Activated T-helper 17 cell treated with anti-CD3 and anti-CD28 coated beads, Interleukin-2, amount 50 U/mL, for 72 hours (primary cell): ENCODE measurements around the gene ANKRD55. TPM values are rescaled to one million over a fixed set of nuclear protein-coding genes. Genes with fewer than 3 reads are reported as not detected.
"Not testable (repeated sequence)": the region's sequence is repeated elsewhere in the genome, so short reads cannot be mapped to it uniquely, and the experiment has no call there.

Experiments used
- ATAC-seq: fragments of 150-1000 bp; cut with Tn5 transposase; replicated peaks from 2 replicates; pipeline ENCODE4 v1.10.0; 2021; ENCODE audit warnings: mild to moderate bottlenecking, moderate library complexity
- H3K27ac Mint-ChIP-seq: one replicate; pipeline ENCODE4 v1.8.0; 2022; ENCODE audit warnings: mixed read lengths
- H3K27me3 Mint-ChIP-seq: one replicate; pipeline ENCODE4 v1.8.0; 2022; ENCODE audit warnings: mixed read lengths
- H3K36me3 Mint-ChIP-seq: one replicate; pipeline ENCODE4 v1.8.0; 2022; ENCODE audit warnings: low read depth, mild to moderate bottlenecking, mixed read lengths
- H3K4me1 Mint-ChIP-seq: one replicate; pipeline ENCODE4 v1.8.0; 2022; ENCODE audit warnings: mixed read lengths
- H3K4me3 Mint-ChIP-seq: one replicate; pipeline ENCODE4 v1.8.0; 2022; ENCODE audit warnings: mild to moderate bottlenecking, mixed read lengths
- H3K9me3 Mint-ChIP-seq: one replicate; pipeline ENCODE4 v1.8.0; 2022; ENCODE audit warnings: mixed read lengths
- total RNA-seq, 2 donors: library from RNA; stranded (reverse); gene quantifications; one replicate each; pipeline ENCODE4 v1.2.3, GENCODE V29; 2022

The ANKRD55 gene
- total RNA-seq, 2 donors from 2014 or later, result 0.21 to 0.22 TPM

DNA sequence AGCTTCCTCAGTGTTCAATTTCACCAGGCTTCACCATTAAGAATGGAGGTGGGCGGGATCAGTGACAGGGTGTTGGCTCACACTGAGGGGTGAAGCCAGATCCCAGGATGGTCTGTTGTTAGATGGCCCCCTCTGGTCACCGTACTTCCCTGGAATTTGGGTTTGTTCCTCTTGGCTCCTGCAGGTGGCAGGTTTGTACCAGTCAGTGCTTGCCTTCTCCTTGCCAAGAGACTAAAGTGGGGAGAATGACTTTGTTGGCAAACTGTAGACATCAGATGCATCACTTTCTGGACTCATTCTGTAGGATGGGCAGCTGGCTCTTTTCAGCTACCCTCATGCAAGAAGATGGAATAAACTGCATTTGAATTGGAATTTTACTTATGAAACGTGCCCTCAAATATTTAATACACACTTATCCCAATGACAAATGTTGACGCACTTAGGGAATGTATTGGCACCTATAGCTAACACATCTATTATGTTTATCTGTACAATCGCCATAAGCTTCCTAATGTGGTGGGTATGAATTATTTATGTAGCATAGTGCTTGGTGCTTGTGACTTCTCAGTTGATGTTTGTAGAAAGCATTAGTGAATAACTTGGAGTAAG lies 31.4 kb upstream of the ANKRD55 start:
- no peak overlapping the region for H3K27ac Mint-ChIP-seq
- ATAC-seq, result peak; percentile 24
- H3K27me3 Mint-ChIP-seq, result peaks cover 5% of the 10 kb centered on the region
- H3K9me3 Mint-ChIP-seq, result no peaks in the 10 kb centered on the region
- H3K4me1 Mint-ChIP-seq, result peaks cover 2% of the 10 kb centered on the region
- no peak overlapping the region for H3K4me3 Mint-ChIP-seq
- H3K36me3 Mint-ChIP-seq, result no peaks in the 10 kb centered on the region

DNA sequence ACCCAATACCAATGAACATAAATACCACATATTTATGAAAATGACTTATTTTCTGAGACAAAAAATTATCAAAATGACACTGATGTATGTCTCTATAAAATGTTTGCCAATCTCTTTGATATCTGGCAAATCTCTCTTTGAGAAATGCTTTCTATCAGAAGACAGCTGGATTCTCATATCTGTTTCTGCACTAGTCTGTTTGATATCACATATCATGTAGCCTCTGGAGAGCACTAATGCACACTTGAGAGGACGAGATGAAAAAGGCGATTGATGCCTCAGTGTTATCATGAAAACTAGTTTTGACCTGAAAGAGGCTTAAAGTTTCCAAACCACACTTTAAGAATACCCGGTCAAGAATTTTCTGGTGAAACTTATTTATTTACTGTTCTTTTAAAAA lies 29.1 kb upstream of the ANKRD55 start:
- Mint-ChIP-seq H3K4me1 (peaks cover 5% of the 10 kb centered on the region), H3K9me3 (no peaks in the 10 kb centered on the region), H3K27ac (no peak overlapping the region), H3K27me3 (peaks cover 2% of the 10 kb centered on the region), H3K36me3 (no peaks in the 10 kb centered on the region), H3K4me3 (no peak overlapping the region)
- no peak for ATAC-seq

DNA sequence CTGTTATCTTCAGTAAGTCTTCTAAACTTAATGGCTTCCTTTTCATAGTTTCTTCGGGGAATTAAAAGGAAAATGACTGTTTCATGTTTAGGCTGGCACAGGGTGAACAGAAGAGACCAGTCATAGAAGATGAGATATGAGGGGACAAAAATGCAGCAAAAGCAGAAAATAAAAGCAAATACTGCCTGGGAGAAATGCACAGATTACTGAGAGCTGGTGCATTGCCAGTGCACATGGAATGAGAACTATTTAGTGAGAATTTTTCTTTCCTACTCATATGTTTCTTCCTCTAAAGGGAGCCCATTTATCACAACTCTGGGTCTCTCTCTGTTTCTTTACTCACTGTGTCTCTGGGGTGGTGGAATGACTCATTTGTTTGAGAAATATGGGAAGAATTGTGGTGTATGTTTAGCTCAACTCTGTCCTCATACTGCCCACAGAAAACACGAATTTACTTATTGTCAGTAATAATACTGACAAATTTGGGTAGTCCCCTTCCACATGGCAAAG lies 25.9 kb upstream of the ANKRD55 start:
- Mint-ChIP-seq H3K4me3 (peak overlapping the region; percentile 13), H3K4me1 (peaks cover 5% of the 10 kb centered on the region), H3K36me3 (no peaks in the 10 kb centered on the region), H3K27ac (no peak overlapping the region), H3K9me3 (no peaks in the 10 kb centered on the region), H3K27me3 (no peaks in the 10 kb centered on the region)
- peak; percentile 99 for ATAC-seq

DNA sequence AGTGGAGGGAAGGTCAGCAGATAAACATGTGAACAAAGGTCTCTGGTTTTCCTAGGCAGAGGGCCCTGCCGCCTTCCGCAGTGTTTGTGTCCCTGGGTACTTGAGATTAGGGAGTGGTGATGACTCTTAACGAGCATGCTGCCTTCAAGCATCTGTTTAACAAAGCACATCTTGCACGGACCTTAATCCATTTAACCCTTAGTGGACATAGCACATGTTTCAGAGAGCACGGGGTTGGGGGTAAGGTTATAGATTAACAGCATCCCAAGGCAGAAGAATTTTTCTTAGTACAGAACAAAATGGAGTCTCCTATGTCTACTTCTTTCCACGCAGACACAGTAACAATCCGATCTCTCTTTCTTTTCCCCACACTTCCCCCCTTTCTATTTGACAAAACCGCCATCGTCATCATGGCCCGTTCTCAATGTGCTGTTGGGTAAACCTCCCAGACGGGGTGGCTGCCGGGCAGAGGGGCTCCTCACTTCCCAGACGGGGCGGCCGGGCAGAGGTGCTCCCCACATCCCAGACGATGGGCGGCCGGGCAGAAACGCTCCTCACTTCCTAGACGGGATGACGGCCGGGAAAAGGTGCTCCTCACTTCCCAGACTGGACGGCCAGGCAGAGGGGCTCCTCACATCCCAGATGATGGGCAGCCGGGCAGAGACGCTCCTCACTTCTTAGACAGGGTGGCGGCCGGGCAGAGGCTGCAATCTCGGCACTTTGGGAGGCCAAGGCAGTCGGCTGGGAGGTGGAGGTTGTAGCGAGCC lies 24.8 kb upstream of the ANKRD55 start:
- ATAC-seq, H3K9me3 Mint-ChIP-seq, H3K4me3 Mint-ChIP-seq, H3K27ac Mint-ChIP-seq, H3K27me3 Mint-ChIP-seq, H3K36me3 Mint-ChIP-seq, H3K4me1 Mint-ChIP-seq: not testable (repeated sequence)

DNA sequence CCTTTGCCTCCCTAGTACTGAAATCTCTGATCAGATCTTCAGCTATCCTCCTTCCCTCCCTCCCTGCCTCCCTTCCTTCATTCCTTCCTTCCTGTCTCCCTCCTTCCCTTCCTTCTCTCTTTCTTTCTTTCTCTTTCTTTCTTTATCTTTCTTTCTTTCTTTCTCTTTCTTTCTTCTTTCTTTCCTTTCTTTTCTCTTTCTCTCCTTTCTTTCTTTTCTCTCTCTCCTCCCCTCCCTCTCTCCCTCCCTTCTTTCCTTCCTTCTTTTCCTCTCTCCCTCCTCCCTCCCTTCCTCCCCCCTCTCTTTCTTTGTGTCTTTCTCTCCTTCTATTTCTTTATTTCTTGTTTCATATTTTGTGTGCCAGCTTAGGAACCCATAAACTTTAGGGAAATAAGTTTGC lies 23.9 kb upstream of the ANKRD55 start:
- Mint-ChIP-seq H3K36me3 (no peaks in the 10 kb centered on the region), H3K4me3 (no peak overlapping the region), H3K4me1 (peaks cover 5% of the 10 kb centered on the region), H3K9me3 (no peaks in the 10 kb centered on the region), H3K27ac (no peak overlapping the region), H3K27me3 (no peaks in the 10 kb centered on the region)
- ATAC-seq, result no peak

DNA sequence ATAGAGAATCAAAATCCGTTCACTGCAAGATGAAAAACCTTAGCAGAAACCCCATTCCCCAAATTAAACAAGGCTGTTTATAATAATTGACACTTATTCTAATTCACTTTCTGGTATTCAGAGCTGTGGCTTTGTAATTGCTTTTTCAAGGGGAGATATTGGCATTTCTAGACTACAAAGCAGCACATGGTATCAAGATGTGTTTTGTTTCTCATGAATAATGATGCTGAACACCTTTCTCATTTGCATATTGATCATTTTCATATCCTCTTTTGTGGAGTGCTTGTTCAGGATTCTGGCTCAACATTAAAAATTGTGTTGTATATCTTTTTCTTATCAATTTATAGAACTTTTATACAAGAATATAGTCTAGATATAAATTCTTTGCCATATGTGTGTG lies 22.4 kb upstream of the ANKRD55 start:
- Mint-ChIP-seq H3K4me3 (no peak overlapping the region), H3K36me3 (no peaks in the 10 kb centered on the region), H3K4me1 (peaks cover 5% of the 10 kb centered on the region), H3K27me3 (no peaks in the 10 kb centered on the region), H3K27ac (no peak overlapping the region), H3K9me3 (no peaks in the 10 kb centered on the region)
- no peak for ATAC-seq

DNA sequence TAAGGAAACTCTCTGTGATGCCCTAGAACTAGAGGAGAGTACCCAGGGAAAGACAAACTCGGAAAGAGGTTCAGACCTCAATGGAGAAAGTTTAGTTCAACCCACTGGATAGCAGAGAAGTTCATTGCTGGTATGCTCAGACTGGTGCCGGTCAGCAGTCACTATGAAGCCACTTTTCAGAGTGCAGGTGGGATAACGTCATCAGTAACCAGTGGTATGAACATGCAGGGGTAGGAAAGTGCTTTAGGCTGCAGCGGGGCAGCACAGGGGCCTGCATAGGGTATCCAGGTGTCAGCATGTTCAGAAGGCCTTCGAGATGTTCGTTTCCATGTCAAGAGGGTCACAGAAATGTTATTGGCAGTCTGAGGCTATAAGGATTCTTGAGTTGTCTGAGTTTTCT lies 20.8 kb upstream of the ANKRD55 start:
- ATAC-seq, result no peak
- Mint-ChIP-seq H3K27me3 (no peaks in the 10 kb centered on the region), H3K36me3 (no peaks in the 10 kb centered on the region), H3K4me1 (peaks cover 2% of the 10 kb centered on the region), H3K27ac (no peak overlapping the region), H3K9me3 (no peaks in the 10 kb centered on the region), H3K4me3 (no peak overlapping the region)

DNA sequence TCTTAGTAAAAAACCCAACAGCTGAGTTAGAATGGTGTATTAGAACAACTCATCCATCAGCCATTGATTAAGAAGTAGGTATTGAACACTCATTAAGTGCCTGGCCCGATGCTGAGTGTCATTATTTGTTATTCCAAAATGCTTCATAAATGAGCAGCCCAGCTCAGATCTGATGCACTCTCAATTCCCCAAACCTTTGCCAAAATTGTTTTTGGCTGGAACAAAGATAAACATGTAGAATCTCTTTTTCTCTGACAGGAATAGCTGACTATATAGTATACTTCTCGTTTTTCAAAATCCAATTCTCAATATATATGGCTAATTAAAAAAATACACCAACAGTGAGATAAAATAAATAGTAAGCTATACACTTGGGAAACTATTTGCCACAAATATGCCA lies 20.0 kb upstream of the ANKRD55 start:
- Mint-ChIP-seq H3K4me3 (no peak overlapping the region), H3K27me3 (no peaks in the 10 kb centered on the region), H3K4me1 (no peaks in the 10 kb centered on the region), H3K9me3 (no peaks in the 10 kb centered on the region), H3K27ac (no peak overlapping the region), H3K36me3 (no peaks in the 10 kb centered on the region)
- no peak for ATAC-seq

DNA sequence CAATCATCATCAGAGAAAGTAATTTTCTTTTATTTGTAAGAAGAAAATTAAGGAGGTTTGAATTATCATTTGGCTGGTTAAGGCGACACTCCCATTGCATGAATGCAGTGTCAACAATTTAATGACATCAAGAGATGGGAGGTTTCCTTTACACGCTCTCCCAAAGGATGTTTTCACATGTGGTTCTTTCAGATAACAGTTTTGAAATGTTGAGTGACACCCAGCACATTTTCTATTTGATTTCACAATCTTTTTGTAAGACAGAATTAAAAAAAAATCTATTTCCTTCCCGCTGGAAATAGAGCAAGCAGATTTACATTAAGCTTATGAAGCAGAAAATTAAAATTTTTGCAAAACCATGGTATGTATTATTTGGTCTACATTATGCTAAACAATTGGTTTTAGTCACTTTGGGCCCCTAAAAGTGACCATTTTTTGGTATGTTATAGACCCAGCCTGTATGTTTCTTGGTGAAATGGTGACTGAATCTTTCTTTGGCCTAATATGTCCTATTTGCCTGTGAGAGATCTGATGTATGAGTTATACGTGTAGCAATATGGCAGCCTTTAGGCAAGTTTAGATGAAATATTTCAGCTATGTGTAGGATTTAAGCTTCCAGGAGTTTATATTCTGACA lies 18.9 kb upstream of the ANKRD55 start:
- Mint-ChIP-seq H3K36me3 (no peaks in the 10 kb centered on the region), H3K27ac (no peak overlapping the region), H3K27me3 (no peaks in the 10 kb centered on the region), H3K4me1 (no peaks in the 10 kb centered on the region), H3K4me3 (no peak overlapping the region), H3K9me3 (no peaks in the 10 kb centered on the region)
- ATAC-seq, result no peak

DNA sequence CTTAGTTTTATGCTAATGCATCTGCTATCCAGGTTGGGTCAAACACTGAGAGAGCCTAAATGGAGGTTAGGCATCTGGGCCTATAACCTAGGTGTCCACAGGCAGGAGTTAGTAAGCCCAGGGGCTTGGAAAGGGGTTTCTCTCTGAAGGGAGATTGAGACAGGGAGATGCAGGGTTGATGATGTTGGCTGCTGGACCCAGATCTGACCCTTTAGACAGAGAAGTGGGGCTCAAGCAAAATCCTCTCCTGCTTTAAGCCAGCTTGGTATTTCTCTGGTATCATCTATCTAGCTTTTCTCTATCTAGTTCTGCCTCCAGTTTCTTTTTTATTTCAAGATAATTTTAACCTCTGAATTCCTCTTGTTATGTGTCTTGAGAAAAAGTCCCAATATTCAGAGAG lies 18.3 kb upstream of the ANKRD55 start:
- Mint-ChIP-seq H3K27me3 (no peaks in the 10 kb centered on the region), H3K27ac (no peak overlapping the region), H3K4me3 (no peak overlapping the region), H3K4me1 (no peaks in the 10 kb centered on the region), H3K9me3 (no peaks in the 10 kb centered on the region), H3K36me3 (no peaks in the 10 kb centered on the region)
- ATAC-seq, result no peak

DNA sequence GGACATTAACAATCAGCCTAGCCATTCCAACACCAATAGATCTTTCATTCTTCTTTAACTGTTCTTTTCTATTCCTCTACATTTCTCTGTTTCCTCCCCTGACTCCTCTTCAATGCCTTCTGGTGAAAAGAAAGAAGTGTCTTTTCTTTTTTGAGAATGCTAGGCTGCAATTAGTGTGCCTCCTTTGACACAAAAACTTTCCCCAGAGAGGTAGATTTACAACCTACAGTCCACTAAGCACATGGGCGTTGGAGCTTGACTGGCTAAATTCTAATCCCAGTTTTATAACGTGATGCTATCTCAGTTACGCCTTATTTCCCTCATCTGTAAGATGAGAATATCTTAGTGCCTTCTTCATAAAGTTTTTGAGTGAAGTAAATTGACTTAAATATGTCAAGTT lies 16.9 kb upstream of the ANKRD55 start:
- no peaks in the 10 kb centered on the region for H3K9me3 Mint-ChIP-seq
- no peaks in the 10 kb centered on the region for H3K36me3 Mint-ChIP-seq
- no peaks in the 10 kb centered on the region for H3K4me1 Mint-ChIP-seq
- H3K27ac Mint-ChIP-seq, result no peak overlapping the region
- ATAC-seq, result no peak
- no peaks in the 10 kb centered on the region for H3K27me3 Mint-ChIP-seq
- H3K4me3 Mint-ChIP-seq, result no peak overlapping the region

DNA sequence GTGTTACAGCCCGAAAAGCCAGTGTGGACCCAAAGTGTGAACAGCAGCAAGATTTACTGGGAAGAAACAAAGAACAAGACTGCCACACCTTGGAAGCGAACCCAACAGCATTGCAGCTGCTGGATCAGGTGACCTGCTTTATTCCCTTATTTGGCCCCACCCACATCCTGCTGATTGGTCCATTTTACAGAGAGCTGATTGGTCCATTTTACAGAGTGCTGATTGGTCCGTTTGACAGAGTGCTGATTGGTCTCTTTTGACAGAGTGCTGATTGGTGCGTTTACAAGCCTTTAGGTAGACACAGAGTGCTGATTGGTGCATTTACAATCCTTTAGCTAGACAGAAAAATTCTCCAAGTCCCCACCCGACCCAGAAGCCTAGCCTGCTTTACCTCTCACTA lies 16.0 kb upstream of the ANKRD55 start:
- H3K27me3 Mint-ChIP-seq, H3K36me3 Mint-ChIP-seq, H3K9me3 Mint-ChIP-seq, H3K4me3 Mint-ChIP-seq, H3K4me1 Mint-ChIP-seq, ATAC-seq, H3K27ac Mint-ChIP-seq: not testable (repeated sequence)

DNA sequence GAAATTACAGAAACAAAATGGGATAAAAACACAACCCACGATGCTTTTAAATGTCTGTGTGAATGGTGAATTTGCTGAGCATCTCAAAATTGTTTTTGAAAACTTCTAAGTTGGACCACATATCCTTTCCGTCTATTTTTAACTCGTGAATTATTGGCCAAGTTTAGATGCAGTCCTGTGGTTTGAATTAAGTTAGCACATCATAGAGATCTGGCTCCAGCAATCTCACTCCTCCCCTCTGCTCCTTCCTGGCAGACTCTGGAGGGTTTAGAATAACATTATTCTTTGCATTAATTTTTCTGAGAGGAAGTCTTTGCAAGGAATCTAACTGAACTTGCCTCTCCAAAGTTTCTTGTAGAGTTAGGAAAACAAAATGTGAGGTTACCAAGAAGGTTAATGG lies 14.5 kb upstream of the ANKRD55 start:
- no peak overlapping the region for H3K27ac Mint-ChIP-seq
- no peak for ATAC-seq
- H3K36me3 Mint-ChIP-seq, result no peaks in the 10 kb centered on the region
- no peaks in the 10 kb centered on the region for H3K9me3 Mint-ChIP-seq
- H3K4me1 Mint-ChIP-seq, result no peaks in the 10 kb centered on the region
- H3K4me3 Mint-ChIP-seq, result no peak overlapping the region
- H3K27me3 Mint-ChIP-seq, result no peaks in the 10 kb centered on the region

DNA sequence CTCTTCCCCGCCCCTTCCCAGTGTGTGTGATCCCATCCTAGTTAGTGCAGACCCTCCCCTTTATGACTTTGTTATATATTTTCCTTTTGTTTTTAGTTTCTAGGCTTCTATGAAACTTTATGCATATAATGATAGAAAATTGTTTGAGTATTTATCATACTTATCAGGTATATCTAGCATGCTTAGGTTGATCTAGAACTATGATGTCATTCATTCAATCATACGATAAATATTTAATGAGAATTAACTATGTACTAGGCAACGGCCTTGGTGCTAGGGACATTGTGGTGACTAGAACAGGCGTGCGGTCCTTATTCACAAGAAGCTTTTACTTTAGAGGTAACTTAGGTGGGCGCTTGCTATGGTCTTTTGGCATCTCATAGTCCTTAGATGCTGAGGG lies 13.6 kb upstream of the ANKRD55 start:
- Mint-ChIP-seq H3K27ac (no peak overlapping the region), H3K27me3 (no peaks in the 10 kb centered on the region), H3K36me3 (no peaks in the 10 kb centered on the region), H3K4me1 (no peaks in the 10 kb centered on the region), H3K4me3 (no peak overlapping the region), H3K9me3 (no peaks in the 10 kb centered on the region)
- no peak for ATAC-seq

DNA sequence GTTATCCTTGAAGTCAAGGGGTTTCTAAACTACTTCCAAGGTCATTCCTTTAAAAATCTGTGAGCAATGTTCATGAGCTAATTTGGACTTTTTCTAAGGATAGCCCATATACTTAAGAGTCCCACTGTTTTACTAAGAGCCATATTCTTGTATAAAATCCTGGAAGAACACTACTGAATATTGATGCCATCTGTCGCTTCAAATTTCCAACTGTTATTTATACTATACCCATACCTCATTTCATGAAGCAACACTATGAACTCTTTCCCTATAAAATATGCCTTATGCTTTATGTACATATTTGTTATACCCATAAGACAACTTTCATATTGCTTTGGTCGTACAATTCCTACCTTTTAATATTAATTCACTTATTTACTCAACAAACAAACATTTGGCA lies 12.4 kb upstream of the ANKRD55 start:
- H3K4me1 Mint-ChIP-seq, result no peaks in the 10 kb centered on the region
- H3K9me3 Mint-ChIP-seq, result no peaks in the 10 kb centered on the region
- H3K27me3 Mint-ChIP-seq, result no peaks in the 10 kb centered on the region
- no peak for ATAC-seq
- H3K36me3 Mint-ChIP-seq, result no peaks in the 10 kb centered on the region
- no peak overlapping the region for H3K27ac Mint-ChIP-seq
- no peak overlapping the region for H3K4me3 Mint-ChIP-seq
